OCI-LY1 (cell line): ENCODE data around the gene RABGAP1L.

Experiments
- H2AFZ ChIP-seq: fragments of 200-600 bp; sonication (generic), shearing (Covaris generic); 2 replicates; pipeline ENCODE4 v1.6.0; 2014; ENCODE audit warnings: antibody characterized with exemption, mild to moderate bottlenecking, low read length
- H3F3A ChIP-seq: fragments of 200-600 bp; sonication (generic), shearing (Covaris generic); 2 replicates; pipeline ENCODE4 v1.6.0; 2014; ENCODE audit warnings: mild to moderate bottlenecking, antibody characterized with exemption, low read length, moderate library complexity; ENCODE audit not compliant: insufficient read depth
- H3K27ac ChIP-seq: fragments of 200-600 bp; sonication (generic); 2 replicates; pipeline ENCODE4 v1.5.1; 2014; ENCODE audit warnings: low read length, mixed run types, mild to moderate bottlenecking, low read depth; ENCODE audit not compliant: poor library complexity, severe bottlenecking
- H3K27me3 ChIP-seq: fragments of 200-600 bp; sonication (generic); 2 replicates; pipeline ENCODE4 v1.6.0; 2014; ENCODE audit warnings: antibody characterized with exemption, mild to moderate bottlenecking, low read length, moderate library complexity; ENCODE audit not compliant: insufficient read depth
- H3K36me3 ChIP-seq: fragments of 200-600 bp; sonication (generic); 2 replicates; pipeline ENCODE4 v1.6.1; 2014; ENCODE audit warnings: mild to moderate bottlenecking, antibody characterized with exemption, low read length, moderate library complexity, mixed read lengths; ENCODE audit not compliant: insufficient read depth
- H3K4me1 ChIP-seq: fragments of 200-600 bp; sonication (generic); 2 replicates; pipeline ENCODE4 v1.5.1; 2014; ENCODE audit warnings: mild to moderate bottlenecking, low read length, moderate library complexity; ENCODE audit not compliant: insufficient read depth, severe bottlenecking
- H3K4me2 ChIP-seq: fragments of 200-600 bp; sonication (generic), shearing (Covaris generic); 2 replicates; pipeline ENCODE4 v1.6.1; 2014; ENCODE audit warnings: low read length
- H3K4me3 ChIP-seq: fragments of 200-600 bp; sonication (generic); 2 replicates; pipeline ENCODE4 v1.5.1; 2014; ENCODE audit warnings: low read length, low read depth, mild to moderate bottlenecking, mixed read lengths; ENCODE audit not compliant: poor library complexity, severe bottlenecking
- H3K79me2 ChIP-seq: fragments of 200-600 bp; shearing (Covaris generic); 2 replicates; pipeline ENCODE4 v1.6.1; 2016; ENCODE audit warnings: mixed run types, low read length, mixed read lengths; ENCODE audit not compliant: insufficient read depth
- H3K9ac ChIP-seq: fragments of 200-600 bp; sonication (generic), shearing (Covaris generic); 2 replicates; pipeline ENCODE4 v1.6.1; 2014; ENCODE audit warnings: mild to moderate bottlenecking, low read length, mixed read lengths
- H3K9me2 ChIP-seq: fragments of 200-600 bp; sonication (generic), shearing (Covaris generic); 2 replicates; pipeline ENCODE4 v1.6.1; 2014; ENCODE audit warnings: low read depth, mild to moderate bottlenecking, low read length, mixed read lengths
- H3K9me3 ChIP-seq: fragments of 200-600 bp; shearing (Covaris generic); 2 replicates; pipeline ENCODE4 v1.6.1; 2014; ENCODE audit warnings: low read length, mixed read lengths
- H4K20me1 ChIP-seq: fragments of 200-600 bp; sonication (generic), shearing (Covaris generic); 2 replicates; pipeline ENCODE4 v1.6.0; 2016; ENCODE audit warnings: mild to moderate bottlenecking, low read length; ENCODE audit not compliant: insufficient read depth
- CTCF ChIP-seq: fragments of 200-600 bp; sonication (generic), shearing (Covaris generic); IDR thresholded peaks from 2 replicates; pipeline ENCODE4 v1.5.1; 2017; ENCODE audit warnings: mild to moderate bottlenecking, antibody characterized with exemption, low read length, moderate library complexity, mixed read lengths
- EZH2 ChIP-seq: fragments of 200-600 bp; sonication (generic), shearing (Covaris generic); IDR thresholded peaks from 2 replicates; pipeline ENCODE4 v1.8.0; 2017; ENCODE audit warnings: borderline replicate concordance, mixed run types, mild to moderate bottlenecking, antibody characterized with exemption, low read length, moderate library complexity, mixed read lengths

The RABGAP1L gene

DNA sequence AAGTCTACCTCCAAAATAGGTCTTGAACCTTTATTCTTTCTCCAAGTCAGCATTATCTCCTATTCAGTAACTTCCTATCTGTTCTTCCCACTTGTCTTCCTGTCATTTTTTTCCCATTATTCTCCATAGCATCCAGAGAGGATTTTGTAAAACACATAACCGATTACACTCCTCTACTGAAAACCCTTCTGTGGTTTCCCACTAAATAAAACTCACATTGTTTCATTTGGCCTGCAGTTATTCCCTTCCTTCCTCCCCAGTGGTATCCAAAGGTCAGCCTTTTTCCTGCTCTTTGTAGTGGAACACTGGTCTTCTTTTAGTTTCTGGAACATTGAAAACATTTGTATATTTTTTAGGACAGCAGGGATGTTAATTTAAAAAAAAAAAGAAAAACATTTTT, 554.5 kb downstream of the RABGAP1L start:
- no peaks in the 10 kb centered on the region for H4K20me1 ChIP-seq
- H3K27me3 ChIP-seq = no peaks in the 10 kb centered on the region

DNA sequence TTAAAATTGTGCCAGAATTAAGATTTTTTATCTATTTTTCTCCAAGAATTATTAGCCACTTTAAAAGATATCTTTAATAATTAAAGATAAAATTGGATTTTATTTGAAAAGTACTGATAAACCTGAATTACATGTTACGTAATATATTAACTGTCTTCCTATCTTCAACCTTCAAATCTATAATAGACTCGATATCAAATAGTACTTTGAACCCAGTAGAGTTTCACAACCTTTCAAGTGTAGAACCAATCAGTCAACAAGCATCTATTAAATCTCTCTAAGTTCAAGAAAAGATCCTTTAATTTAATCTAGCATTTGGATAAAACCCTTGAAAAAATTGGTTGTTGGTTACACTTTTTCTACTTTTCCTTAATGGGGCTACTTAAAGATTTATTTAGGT, 559.9 kb downstream of the RABGAP1L start:
- H3K9me3 ChIP-seq = no peaks in the 10 kb centered on the region
- no peak overlapping the region for H3K27ac ChIP-seq
- no peak overlapping the region for H3K9ac ChIP-seq
- H3F3A ChIP-seq = no peaks in the 10 kb centered on the region
- no peak overlapping the region for H2AFZ ChIP-seq
- H4K20me1 ChIP-seq = no peaks in the 10 kb centered on the region
- no peak overlapping the region for H3K4me3 ChIP-seq
- H3K9me2 ChIP-seq = no peaks in the 10 kb centered on the region
- H3K4me2 ChIP-seq = no peak overlapping the region
- H3K4me1 ChIP-seq = no peaks in the 10 kb centered on the region
- H3K27me3 ChIP-seq = no peaks in the 10 kb centered on the region
- H3K36me3 ChIP-seq = no peaks in the 10 kb centered on the region
- H3K79me2 ChIP-seq = no peaks in the 10 kb centered on the region
- TF ChIP-seq EZH2 (no peak), CTCF (no peak)

More for the DNA sequence above, 554.5 kb downstream of the RABGAP1L start:
- H3K9ac ChIP-seq = no peak overlapping the region
- H3K4me2 ChIP-seq = no peak overlapping the region
- H3K4me3 ChIP-seq = no peak overlapping the region
- no peaks in the 10 kb centered on the region for H3K9me3 ChIP-seq
- H3K79me2 ChIP-seq = no peaks in the 10 kb centered on the region
- TF ChIP-seq EZH2 = no peak
- no peak for TF ChIP-seq CTCF
- no peak overlapping the region for H2AFZ ChIP-seq
- no peaks in the 10 kb centered on the region for H3K4me1 ChIP-seq
- H3F3A ChIP-seq = no peaks in the 10 kb centered on the region
- peaks cover 5% of the 10 kb centered on the region; the same call in 1 of the 2 replicates for H3K36me3 ChIP-seq
- H3K27ac ChIP-seq = no peak overlapping the region
- H3K9me2 ChIP-seq = no peaks in the 10 kb centered on the region

DNA sequence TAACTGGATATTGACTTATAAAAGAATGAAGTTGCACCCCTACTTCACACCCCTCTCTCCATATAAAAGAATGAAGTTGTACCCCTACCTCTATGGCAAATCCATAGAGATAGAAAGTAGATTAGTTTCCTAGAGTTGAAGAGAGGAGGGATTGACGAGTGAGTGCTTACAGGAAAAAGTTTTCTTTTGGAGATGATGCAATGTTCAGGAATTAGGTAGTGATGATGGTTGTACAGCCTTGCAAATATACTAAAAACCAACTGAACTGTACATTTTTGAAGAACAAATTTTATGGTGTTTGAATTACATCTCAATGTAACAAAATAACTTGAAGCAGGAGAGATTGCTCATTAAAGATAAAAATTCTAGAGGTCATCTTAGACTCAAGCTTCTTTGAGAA, 561.3 kb downstream of the RABGAP1L start:
- Histone ChIP-seq H3K9me3 (no peaks in the 10 kb centered on the region), H4K20me1 (no peaks in the 10 kb centered on the region), H3K9me2 (no peaks in the 10 kb centered on the region), H2AFZ (no peak overlapping the region), H3K4me3 (no peak overlapping the region), H3K4me1 (peaks cover 9% of the 10 kb centered on the region), H3K36me3 (no peaks in the 10 kb centered on the region), H3K27ac (no peak overlapping the region), H3F3A (no peaks in the 10 kb centered on the region), H3K79me2 (no peaks in the 10 kb centered on the region), H3K27me3 (no peaks in the 10 kb centered on the region), H3K4me2 (no peak overlapping the region), H3K9ac (no peak overlapping the region)
- TF ChIP-seq EZH2 (no peak), CTCF (no peak)
